SK-N-SH (cell line): ENCODE measurements around the gene EVPL.

Experiments
- ELF1 ChIP-seq: IDR thresholded peaks from 2 replicates; pipeline ENCODE4 v1.4.0; 2012
- EP300 ChIP-seq, 2 experiments: IDR thresholded peaks; 2 replicates each; pipeline versions ENCODE4 v1.4.0 to v1.6.1; 2012; ENCODE audit warnings: borderline replicate concordance in 1 of 2, low read depth in 1 of 2, low read length in 1 of 2
- GABPA ChIP-seq: IDR thresholded peaks from 2 replicates; pipeline ENCODE4 v1.4.0; 2012; ENCODE audit warnings: low read depth, mild to moderate bottlenecking
- GATA2 ChIP-seq: sonication (generic); formaldehyde crosslinking; IDR thresholded peaks from 2 replicates; pipeline ENCODE4 v1.5.0; 2020; ENCODE audit warnings: mild to moderate bottlenecking, missing genetic modification reagents
- JUND ChIP-seq: IDR thresholded peaks from 2 replicates; pipeline ENCODE4 v1.4.0; 2012
- NFIC ChIP-seq: IDR thresholded peaks from 2 replicates; pipeline ENCODE4 v1.4.0; 2012; ENCODE audit warnings: borderline replicate concordance
- REST ChIP-seq: IDR thresholded peaks from 2 replicates; pipeline ENCODE4 v1.6.1; 2012; ENCODE audit warnings: mild to moderate bottlenecking, low read depth, low read length, moderate library complexity
- RFX5 ChIP-seq: IDR thresholded peaks from 2 replicates; pipeline ENCODE4 v1.6.1; 2012; ENCODE audit warnings: mild to moderate bottlenecking, improper control_type of control experiment, low read length
- TCF12 ChIP-seq: IDR thresholded peaks from 2 replicates; pipeline ENCODE4 v1.4.0; 2012
- TF ChIP-seq, protein P1 (sequence below): fragments of 200-600 bp; sonication (generic); IDR thresholded peaks from 2 replicates; pipeline ENCODE4 v1.6.1; 2017; ENCODE audit warnings: antibody characterized with exemption, mild to moderate bottlenecking, moderate library complexity

DNA sequence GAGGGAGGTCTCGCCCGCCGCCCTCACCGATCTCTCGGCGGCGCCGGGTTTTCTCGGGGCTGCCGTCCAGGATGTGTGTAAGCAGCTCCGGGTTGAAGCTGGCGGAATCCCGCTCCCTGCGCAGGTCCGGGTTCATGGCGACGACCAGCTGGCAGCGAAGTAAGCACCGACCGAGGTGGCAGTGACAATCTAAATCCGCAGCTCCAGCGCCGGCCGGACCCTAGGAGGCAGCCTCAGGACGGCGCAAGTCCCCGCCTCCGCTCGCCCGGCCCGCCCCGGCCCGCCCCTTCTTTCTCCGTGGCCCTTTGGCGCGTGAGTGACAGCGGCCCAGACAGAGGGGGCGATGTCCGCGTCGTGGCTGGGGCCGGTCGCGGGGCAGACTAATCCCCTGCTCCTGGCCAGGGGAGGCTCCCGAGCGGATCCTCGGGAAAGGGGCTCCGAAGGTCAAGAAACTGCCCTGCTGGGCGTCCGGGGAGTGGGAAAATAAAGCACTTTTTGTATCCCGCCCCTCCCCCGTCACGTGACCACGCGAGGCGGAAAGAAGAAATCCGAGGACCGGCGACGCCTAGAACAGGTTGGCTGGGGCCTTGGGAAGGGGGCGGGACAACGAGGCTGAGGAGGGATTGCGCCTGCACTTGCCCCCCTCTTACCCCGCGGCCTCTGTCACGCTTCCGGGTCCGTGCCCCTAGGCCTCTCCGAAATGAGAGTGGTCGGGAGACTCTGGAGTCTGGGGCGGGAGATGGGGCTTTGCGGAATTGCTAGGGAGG is 48.0 kb downstream of the EVPL start, which contains the start of the genes ACOX1 and TEN1:
- TF ChIP-seq GATA2 (CRISPR knock-in tag), result no peak
- 0 out of 2 replicates have a peak, but pooled peaks have one; percentile 27 for TF ChIP-seq NFIC
- TF ChIP-seq, protein P1, sequence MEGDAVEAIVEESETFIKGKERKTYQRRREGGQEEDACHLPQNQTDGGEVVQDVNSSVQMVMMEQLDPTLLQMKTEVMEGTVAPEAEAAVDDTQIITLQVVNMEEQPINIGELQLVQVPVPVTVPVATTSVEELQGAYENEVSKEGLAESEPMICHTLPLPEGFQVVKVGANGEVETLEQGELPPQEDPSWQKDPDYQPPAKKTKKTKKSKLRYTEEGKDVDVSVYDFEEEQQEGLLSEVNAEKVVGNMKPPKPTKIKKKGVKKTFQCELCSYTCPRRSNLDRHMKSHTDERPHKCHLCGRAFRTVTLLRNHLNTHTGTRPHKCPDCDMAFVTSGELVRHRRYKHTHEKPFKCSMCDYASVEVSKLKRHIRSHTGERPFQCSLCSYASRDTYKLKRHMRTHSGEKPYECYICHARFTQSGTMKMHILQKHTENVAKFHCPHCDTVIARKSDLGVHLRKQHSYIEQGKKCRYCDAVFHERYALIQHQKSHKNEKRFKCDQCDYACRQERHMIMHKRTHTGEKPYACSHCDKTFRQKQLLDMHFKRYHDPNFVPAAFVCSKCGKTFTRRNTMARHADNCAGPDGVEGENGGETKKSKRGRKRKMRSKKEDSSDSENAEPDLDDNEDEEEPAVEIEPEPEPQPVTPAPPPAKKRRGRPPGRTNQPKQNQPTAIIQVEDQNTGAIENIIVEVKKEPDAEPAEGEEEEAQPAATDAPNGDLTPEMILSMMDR, result peak; percentile 39; the same call in 1 of the 2 replicates
- peak; percentile 65 for TF ChIP-seq REST
- peak; percentile 21; the same call in 1 of the 2 replicates for TF ChIP-seq TCF12
- TF ChIP-seq GABPA, result peak; percentile 79
- TF ChIP-seq EP300 (IDR thresholded peaks at IDR 0.05; ENCODE audit: borderline replicate concordance in 1 of 2, low read depth in 1 of 2, low read length in 1 of 2), result peak; percentile 37 to 43; a peak in 2 of 4 replicates
- no peak; the same call in 1 of the 2 replicates for TF ChIP-seq RFX5
- peak; percentile 99 for TF ChIP-seq ELF1
- TF ChIP-seq JUND, result no peak
